Ectodermal cell (in vitro differentiated cells): ENCODE measurements around the gene AMN1.
"Not testable (repeated sequence)": the region's sequence is repeated elsewhere in the genome, so short reads cannot be mapped to it uniquely, and the experiment has no call there.

Source experiments
- H3K27ac ChIP-seq: 2 replicates; pipeline ENCODE4 v1.7.0; 2013; ENCODE audit warnings: mild to moderate bottlenecking, low read depth, low read length; ENCODE audit not compliant: insufficient read depth, poor library complexity, severe bottlenecking
- H3K27me3 ChIP-seq: 2 replicates; pipeline ENCODE4 v1.7.0; 2013; ENCODE audit warnings: mild to moderate bottlenecking, low read length; ENCODE audit not compliant: insufficient read depth, control insufficient read depth, poor library complexity, severe bottlenecking
- H3K36me3 ChIP-seq: one replicate; pipeline ENCODE4 v1.7.0; 2013; ENCODE audit warnings: low read length; ENCODE audit not compliant: control insufficient read depth, insufficient read depth
- H3K4me1 ChIP-seq: one replicate; pipeline ENCODE4 v1.7.0; 2013; ENCODE audit warnings: low read length; ENCODE audit not compliant: control insufficient read depth, insufficient read depth
- H3K4me3 ChIP-seq: 2 replicates; pipeline ENCODE4 v1.7.0; 2013; ENCODE audit warnings: low read depth, low read length, control low read depth; ENCODE audit not compliant: insufficient read depth
- H3K9me3 ChIP-seq: 2 replicates; pipeline ENCODE4 v1.7.0; 2013; ENCODE audit warnings: mild to moderate bottlenecking, low read length, moderate library complexity; ENCODE audit not compliant: control insufficient read depth
- WGBS, 2 experiments: methylation state at CpG; one replicate each; pipeline ENCODE4 v1.1.7; 2013; ENCODE audit warnings: missing lambda C conversion rate in 2 of 2; 5-methylcytosine and 5-hydroxymethylcytosine counted together

The AMN1 gene

DNA sequence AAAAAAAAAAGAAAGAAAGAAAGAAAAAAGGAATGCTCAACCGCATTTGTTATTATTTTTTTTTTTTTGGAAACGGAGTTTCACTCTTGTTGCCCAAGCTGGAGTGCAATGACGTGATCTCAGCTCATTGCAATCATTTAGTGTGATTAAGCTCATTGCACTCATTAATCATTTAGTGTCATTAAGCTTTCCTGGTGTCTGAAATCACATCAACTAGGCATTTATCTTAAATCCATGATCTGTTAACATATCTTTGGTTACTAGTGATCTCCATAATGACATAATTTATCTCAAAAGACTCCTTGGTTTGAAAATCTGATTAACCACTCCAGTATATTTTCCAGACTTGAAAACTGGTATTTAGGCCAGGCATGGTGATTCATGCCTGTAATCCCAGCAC lies 43.0 kb downstream of the AMN1 start:
- 79 to 83% methylated on average over 3 of the region's 3 CpGs for WGBS, 2 experiments

DNA sequence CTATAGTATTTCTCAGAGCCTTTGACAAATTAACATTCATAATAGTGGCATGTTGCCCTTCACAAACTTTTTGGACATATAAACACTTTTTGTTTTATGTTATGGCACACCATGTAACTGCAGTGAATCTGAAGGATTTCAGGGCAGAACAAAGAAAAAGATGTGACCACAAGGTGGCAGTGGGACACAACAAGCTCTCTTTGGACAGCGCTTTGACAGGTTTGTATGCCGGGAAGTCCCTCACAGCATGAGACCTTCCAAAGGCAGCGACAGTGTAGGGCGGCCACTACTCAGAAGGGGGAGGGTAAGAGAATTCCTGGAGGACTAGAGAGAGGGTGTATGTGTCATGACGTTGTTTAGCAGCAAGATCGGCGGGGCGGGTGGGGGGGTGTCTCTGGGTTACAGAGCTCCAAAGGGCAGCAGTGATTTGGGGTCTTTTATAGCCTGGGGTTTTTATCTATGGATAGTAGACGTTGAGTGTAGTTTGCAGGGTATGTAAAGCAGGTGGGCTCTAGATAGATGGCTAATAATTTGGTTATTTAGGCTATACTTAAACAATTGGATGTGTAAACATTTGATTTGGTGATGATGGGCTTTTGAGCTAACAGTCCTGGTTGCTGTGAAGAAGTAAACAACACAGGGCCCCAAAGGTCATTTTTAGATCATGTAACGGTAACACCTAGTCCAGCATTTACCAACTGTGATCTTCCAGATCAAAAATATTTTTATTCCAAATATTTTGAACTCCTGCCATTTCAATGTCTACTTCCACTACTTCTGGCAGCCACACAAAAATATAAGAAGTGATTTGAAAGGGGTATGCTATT lies 46.5 kb downstream of the AMN1 start:
- Histone ChIP-seq H3K27ac (no peak overlapping the region), H3K4me1 (no peaks in the 10 kb centered on the region), H3K36me3 (peaks cover 3% of the 10 kb centered on the region), H3K9me3 (no peaks in the 10 kb centered on the region), H3K27me3 (no peaks in the 10 kb centered on the region), H3K4me3 (no peak overlapping the region)
- WGBS, 2 experiments = 28 to 32% methylated on average over 10 of the region's 10 CpGs

More for the DNA sequence above, 43.0 kb downstream of the AMN1 start:
- Histone ChIP-seq H3K36me3 (peaks cover 3% of the 10 kb centered on the region), H3K4me1 (no peaks in the 10 kb centered on the region), H3K27me3 (no peaks in the 10 kb centered on the region), H3K4me3 (no peak overlapping the region), H3K9me3 (no peaks in the 10 kb centered on the region), H3K27ac (no peak overlapping the region)

GRCh38 chr12:31672521-31672920 lies 56.3 kb downstream of the AMN1 start:
- peaks cover 2% of the 10 kb centered on the region for H3K4me1 ChIP-seq
- H3K4me3 ChIP-seq = no peak overlapping the region
- no peaks in the 10 kb centered on the region for H3K27me3 ChIP-seq
- H3K36me3 ChIP-seq = no peaks in the 10 kb centered on the region
- 96 to 97% methylated on average over 2 to 4 of the region's 4 CpGs for WGBS, 2 experiments
- H3K27ac ChIP-seq = no peak overlapping the region
- no peaks in the 10 kb centered on the region for H3K9me3 ChIP-seq

- H3K9me3 ChIP-seq, H3K4me1 ChIP-seq, H3K4me3 ChIP-seq, H3K36me3 ChIP-seq, H3K27ac ChIP-seq, H3K27me3 ChIP-seq: not testable (repeated sequence)
- WGBS, 2 experiments = 95 to 96% methylated on average over 2 of the region's 2 CpGs
Measured at GRCh38 chr12:31669582-31669981, 59.2 kb downstream of the AMN1 start.

DNA sequence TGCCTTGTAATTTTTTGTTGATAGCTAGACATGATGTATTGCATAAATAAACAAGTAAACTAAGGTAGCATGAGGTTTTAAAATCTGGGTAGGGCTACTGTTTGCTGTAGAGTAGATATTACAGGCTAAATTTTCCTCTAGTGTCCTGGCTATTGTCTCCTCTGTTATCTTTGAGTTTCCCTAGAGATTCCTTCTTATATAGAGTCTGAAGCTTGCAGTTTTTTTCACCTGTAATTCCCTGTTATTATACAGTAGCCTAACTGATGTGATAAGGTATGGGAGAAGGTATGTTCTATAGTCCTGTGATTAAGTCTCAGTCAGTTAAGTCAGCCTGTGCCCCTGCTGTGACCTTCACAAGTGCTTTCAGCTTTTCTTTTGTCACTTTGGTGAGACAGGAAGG lies 59.8 kb downstream of the AMN1 start:
- peaks cover 2% of the 10 kb centered on the region for H3K4me1 ChIP-seq
- H3K9me3 ChIP-seq = no peaks in the 10 kb centered on the region
- no peak overlapping the region for H3K4me3 ChIP-seq
- H3K36me3 ChIP-seq = no peaks in the 10 kb centered on the region
- H3K27ac ChIP-seq = no peak overlapping the region
- H3K27me3 ChIP-seq = no peaks in the 10 kb centered on the region

GRCh38 chr12:31664038-31664437 lies 64.8 kb downstream of the AMN1 start:
- Histone ChIP-seq H3K4me3 (no peak overlapping the region), H3K27me3 (no peaks in the 10 kb centered on the region), H3K27ac (no peak overlapping the region), H3K36me3 (no peaks in the 10 kb centered on the region), H3K4me1 (no peaks in the 10 kb centered on the region), H3K9me3 (no peaks in the 10 kb centered on the region)
- 93 to 94% methylated on average over 6 of the region's 6 CpGs for WGBS, 2 experiments

GRCh38 chr12:31663576-31663975 lies 65.2 kb downstream of the AMN1 start:
- H3K36me3 ChIP-seq = no peaks in the 10 kb centered on the region
- H3K4me3 ChIP-seq = no peak overlapping the region
- no peak overlapping the region for H3K27ac ChIP-seq
- H3K27me3 ChIP-seq = no peaks in the 10 kb centered on the region
- H3K4me1 ChIP-seq = no peaks in the 10 kb centered on the region
- 80 to 82% methylated on average over 4 of the region's 4 CpGs for WGBS, 2 experiments
- H3K9me3 ChIP-seq = no peaks in the 10 kb centered on the region

DNA sequence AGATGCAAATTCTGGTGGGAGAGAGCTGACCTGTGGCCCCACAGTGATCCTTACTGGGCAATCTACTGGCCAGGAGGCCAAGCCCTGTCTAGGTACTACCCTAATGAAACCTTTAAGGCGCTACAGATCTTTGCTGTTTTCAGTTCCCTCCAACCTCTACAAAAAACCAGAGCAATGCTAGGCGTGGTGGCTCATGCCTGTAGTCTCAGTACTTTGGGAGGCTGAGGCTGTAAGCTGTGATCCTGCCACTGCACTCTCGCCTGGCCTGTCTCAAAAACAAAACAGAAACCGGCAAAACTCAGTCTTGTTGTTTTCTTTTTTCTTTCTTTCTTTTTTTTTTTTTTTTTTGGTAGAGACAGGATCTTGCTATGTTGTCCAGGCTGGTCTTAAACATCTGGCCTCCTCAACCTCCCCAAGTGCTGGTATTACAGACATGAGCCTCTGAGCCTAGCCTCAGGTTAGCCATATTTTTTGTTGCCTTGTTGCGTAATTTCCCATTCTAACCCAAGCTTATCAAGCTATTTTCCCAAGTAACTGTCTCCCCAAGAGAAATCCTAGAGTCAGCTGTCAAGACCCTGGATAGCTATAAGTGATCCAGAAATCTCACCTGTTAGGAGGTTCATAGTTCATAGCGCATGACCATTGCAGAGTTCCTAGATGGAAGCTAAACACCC lies 66.5 kb downstream of the AMN1 start:
- H3K27ac ChIP-seq = no peak overlapping the region
- no peak overlapping the region for H3K4me3 ChIP-seq
- WGBS, 2 experiments = 86 to 90% methylated on average over 6 of the region's 6 CpGs

DNA sequence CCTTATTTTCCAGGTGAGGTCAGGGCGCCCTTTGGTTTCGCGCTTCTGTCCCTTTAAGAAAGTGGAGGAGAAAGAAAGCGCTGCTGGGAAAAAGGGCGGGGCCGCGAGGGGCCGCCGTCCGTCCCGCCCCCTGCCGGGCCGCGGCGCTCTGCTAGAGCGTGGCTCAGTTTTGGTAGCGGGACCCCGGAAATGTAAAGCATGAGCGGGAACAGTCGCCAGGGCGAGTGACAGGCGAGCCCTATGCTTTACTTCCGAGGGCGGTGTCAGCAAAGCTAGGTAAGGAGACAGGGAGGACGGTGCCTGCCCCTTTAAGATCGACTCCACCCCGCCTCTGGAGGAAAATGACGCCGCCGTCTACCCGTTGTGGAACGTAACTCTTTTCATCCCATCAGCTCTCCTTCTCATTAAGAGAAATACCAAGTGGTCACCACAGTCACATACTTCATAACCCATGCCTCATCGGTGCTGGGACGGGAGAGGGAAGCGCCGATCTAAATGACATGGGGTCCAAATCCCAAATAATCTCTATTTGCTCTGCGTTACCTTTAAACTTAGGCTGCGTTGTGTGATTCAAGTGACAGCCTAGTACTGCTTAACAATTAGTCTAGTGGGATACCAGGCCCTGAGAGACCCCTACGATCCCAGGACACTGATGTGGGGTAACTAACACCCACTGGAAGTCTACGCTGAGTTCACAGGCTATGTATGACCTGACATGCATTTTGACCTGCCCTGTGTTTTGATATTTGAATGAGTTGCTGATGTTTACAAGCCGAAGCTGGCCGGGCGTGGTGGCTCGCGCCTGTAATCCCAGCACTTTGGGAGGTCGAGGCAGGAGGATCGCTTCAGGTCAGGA lies 69.5 kb downstream of the AMN1 start, which contains the start of gene ETFBKMT:
ETFBKMT (plus strand) TSS at position 602 of the 856 bp plus-strand sequence. CDS start 2,266 bp downstream, outside the sequence.
- peak within 1 kb of the TSS; percentile 55 for H3K4me3 ChIP-seq
- H3K27me3 ChIP-seq = no peaks in the 10 kb centered on the region
- peak within 1 kb of the TSS; percentile 80 for H3K27ac ChIP-seq
- WGBS, 2 experiments = 9 to 10% methylated on average over 47 of the region's 47 CpGs
- H3K36me3 ChIP-seq = no peaks in the 10 kb centered on the region
- H3K9me3 ChIP-seq = no peaks in the 10 kb centered on the region
- H3K4me1 ChIP-seq = no peaks in the 10 kb centered on the region

More for the DNA sequence above, 66.5 kb downstream of the AMN1 start:
- Histone ChIP-seq H3K4me1 (no peaks in the 10 kb centered on the region), H3K36me3 (no peaks in the 10 kb centered on the region), H3K9me3 (no peaks in the 10 kb centered on the region), H3K27me3 (no peaks in the 10 kb centered on the region)
